ENCODE results near the gene KIF25.

The KIF25 gene

GRCh38 chr6:167978607-167979006 is 18.9 kb upstream of the KIF25 start:
- in situ Hi-C loops (cut with HindIII; ENCODE audit: low pct_unique_long_range_greater_than_20kb, low sequenced_read_pairs) = no loop called here
- no peak for DNase-seq (ENCODE audit: low read depth in 1 of 2, low spot score in 1 of 2)
- TF ChIP-seq JUND (IDR thresholded peaks at IDR 0.05; ENCODE audit: low read depth) = no peak

GRCh38 chr6:167979436-167980139 is 17.9 kb upstream of the KIF25 start:
- TF ChIP-seq JUND (IDR thresholded peaks at IDR 0.05; ENCODE audit: low read depth) = no peak
- no peak for DNase-seq (ENCODE audit: low read depth in 1 of 2, low spot score in 1 of 2)
- in situ Hi-C loops (cut with HindIII; ENCODE audit: low pct_unique_long_range_greater_than_20kb, low sequenced_read_pairs) = no loop called here

- DNase-seq (ENCODE audit: low read depth in 1 of 2, low spot score in 1 of 2) = no peak
- in situ Hi-C loops (cut with HindIII; ENCODE audit: low pct_unique_long_range_greater_than_20kb, low sequenced_read_pairs) = no loop called here
Measured at GRCh38 chr6:167980911-167981580, 16.4 kb upstream of the KIF25 start.

GRCh38 chr6:167981916-167982462 is 15.5 kb upstream of the KIF25 start:
- DNase-seq (ENCODE audit: low read depth in 1 of 2, low spot score in 1 of 2) = no peak
- in situ Hi-C loops (cut with HindIII; ENCODE audit: low pct_unique_long_range_greater_than_20kb, low sequenced_read_pairs) = no loop called here

More at GRCh38 chr6:167980911-167981580, 16.4 kb upstream of the KIF25 start:
- TF ChIP-seq JUND (IDR thresholded peaks at IDR 0.05; ENCODE audit: low read depth) = no peak

GRCh38 chr6:167984144-167984719 is 13.2 kb upstream of the KIF25 start:
- in situ Hi-C loops (cut with HindIII; ENCODE audit: low pct_unique_long_range_greater_than_20kb, low sequenced_read_pairs) = no loop called here
- no peak for TF ChIP-seq JUND (IDR thresholded peaks at IDR 0.05; ENCODE audit: low read depth)
- DNase-seq (ENCODE audit: low read depth in 1 of 2, low spot score in 1 of 2) = no peak

More at GRCh38 chr6:167981916-167982462, 15.5 kb upstream of the KIF25 start:
- TF ChIP-seq JUND (IDR thresholded peaks at IDR 0.05; ENCODE audit: low read depth) = no peak

- no peak for TF ChIP-seq JUND (IDR thresholded peaks at IDR 0.05; ENCODE audit: low read depth)
- in situ Hi-C loops (cut with HindIII; ENCODE audit: low pct_unique_long_range_greater_than_20kb, low sequenced_read_pairs) = no loop called here
Measured at GRCh38 chr6:167984876-167985604, 12.4 kb upstream of the KIF25 start.

GRCh38 chr6:167985911-167986595 is 11.4 kb upstream of the KIF25 start:
- in situ Hi-C loops (cut with HindIII; ENCODE audit: low pct_unique_long_range_greater_than_20kb, low sequenced_read_pairs) = no loop called here
- no peak for DNase-seq (ENCODE audit: low read depth in 1 of 2, low spot score in 1 of 2)
- TF ChIP-seq JUND (IDR thresholded peaks at IDR 0.05; ENCODE audit: low read depth) = no peak

More at GRCh38 chr6:167984876-167985604, 12.4 kb upstream of the KIF25 start:
- DNase-seq (ENCODE audit: low read depth in 1 of 2, low spot score in 1 of 2) = no peak

- in situ Hi-C loops (cut with HindIII; ENCODE audit: low pct_unique_long_range_greater_than_20kb, low sequenced_read_pairs) = no loop called here
- TF ChIP-seq JUND (IDR thresholded peaks at IDR 0.05; ENCODE audit: low read depth) = no peak
- DNase-seq (ENCODE audit: low read depth in 1 of 2, low spot score in 1 of 2) = no peak
Measured at GRCh38 chr6:167987396-167988153, 9.9 kb upstream of the KIF25 start.

- no peak for DNase-seq (ENCODE audit: low read depth in 1 of 2, low spot score in 1 of 2)
- in situ Hi-C loops (cut with HindIII; ENCODE audit: low pct_unique_long_range_greater_than_20kb, low sequenced_read_pairs) = no loop called here
- no peak for TF ChIP-seq JUND (IDR thresholded peaks at IDR 0.05; ENCODE audit: low read depth)
Measured at GRCh38 chr6:167988154-167988495, 9.3 kb upstream of the KIF25 start.

- in situ Hi-C loops (cut with HindIII; ENCODE audit: low pct_unique_long_range_greater_than_20kb, low sequenced_read_pairs) = no loop called here
- TF ChIP-seq JUND (IDR thresholded peaks at IDR 0.05; ENCODE audit: low read depth) = no peak
- DNase-seq (ENCODE audit: low read depth in 1 of 2, low spot score in 1 of 2) = no peak
Measured at GRCh38 chr6:167988945-167989841, 8.3 kb upstream of the KIF25 start.

Data from T47D (cell line).